Body of pancreas (tissue), 4 donors: ENCODE results near the gene GTPBP1. TPM values are rescaled to one million over a fixed set of nuclear protein-coding genes. Genes with fewer than 3 reads are reported as not detected.
A peak's percentile ranks its signal among the peaks of the same experiment; 100 is the strongest.

Source experiments
- ATAC-seq: fragments of 150-250 bp; one replicate; pipeline ENCODE4 v1.9.1; 2016
- DNase-seq, 4 donors: peaks; one replicate each; pipeline ENCODE4 v3.0.0-alpha.2; 2019
- H3K27ac ChIP-seq, 4 donors: fragments of 200-600 bp; sonication (generic); 1 replicate in 3 of 4; 2 replicates in 1 of 4; pipeline versions ENCODE4 v1.5.1 to v1.6.1; 2016 to 2019; ENCODE audit warnings: mild to moderate bottlenecking in 1 of 4, mixed read lengths in 1 of 4, moderate library complexity in 1 of 4
- H3K27me3 ChIP-seq, 2 donors: fragments of 200-600 bp; sonication (generic); one replicate each; pipeline ENCODE4 v1.6.0; 2016; ENCODE audit warnings: mild to moderate bottlenecking in 1 of 2
- H3K36me3 ChIP-seq, 2 donors: fragments of 200-600 bp; sonication (generic); replicated peaks in 1 of 2; 2 replicates each; pipeline ENCODE4 v1.5.1; 2016; ENCODE audit warnings: low read depth in 2 of 2; ENCODE audit not compliant: insufficient read depth in 1 of 2
- H3K4me1 ChIP-seq: fragments of 200-600 bp; sonication (generic); one replicate; pipeline ENCODE4 v1.6.0; 2016
- H3K4me3 ChIP-seq, 2 donors: fragments of 200-600 bp; sonication (generic); 1 replicate in 1 of 2; 2 replicates in 1 of 2; pipeline ENCODE4 v1.5.1; 2016 to 2019
- H3K9me3 ChIP-seq, 3 donors: fragments of 200-600 bp; sonication (generic); 1 replicate in 2 of 3; 2 replicates in 1 of 3; pipeline ENCODE4 v1.5.1; 2016
- CTCF ChIP-seq, 7 experiments: fragments of 450-650 bp in 4 of 7; fragments of 200-600 bp in 3 of 7; sonication (generic) in 3 of 7; IDR thresholded peaks; one replicate each; pipeline ENCODE4 v1.5.1; 2016 to 2019; ENCODE audit warnings: antibody characterized with exemption in 7 of 7
- POLR2A ChIP-seq, 3 donors: fragments of 450-650 bp; IDR thresholded peaks; one replicate each; pipeline ENCODE4 v1.6.1; 2016; ENCODE audit warnings: antibody characterized with exemption in 3 of 3, mild to moderate bottlenecking in 2 of 3
- whole genome bisulfite sequencing, 2 donors: methylation state at CpG; one replicate each; pipeline ENCODE4 v1.1.5; 2017; 5-methylcytosine and 5-hydroxymethylcytosine counted together
- intact Hi-C: fragments of 100-400 bp; cut with DNase I; formaldehyde crosslinking; loops from one replicate; pipeline ENCODE4 v1.15.1; 2023
- total RNA-seq, 2 donors: library from RNA; depleted of rRNA; stranded (reverse); fragments of >200 nt; gene quantifications; one replicate each; pipeline ENCODE4 v1.1.0, GENCODE V29; 2016

GTPBP1 gene
- total RNA-seq, 2 donors from 2014 or later = 34.0 to 53.4 TPM

GRCh38 chr22:38706101-38706900 lies 557 bp downstream of the GTPBP1 start:
- H3K9me3 ChIP-seq = no peaks in the 10 kb centered on the region
- DNase-seq = peak; percentile 48 to 52 (median 50)
- intact Hi-C loops = no loop called here
- no peaks in the 10 kb centered on the region for H3K27me3 ChIP-seq
- H3K4me1 ChIP-seq = peaks cover 44% of the 10 kb centered on the region
- WGBS, 2 donors = 1 to 2% methylated on average over 15 to 55 of the region's 80 CpGs
- no peaks in the 10 kb centered on the region for H3K36me3 ChIP-seq
- TF ChIP-seq POLR2A (IDR thresholded peaks at IDR 0.05) (no peak), CTCF (IDR thresholded peaks at IDR 0.05) (peak in 1 of 7 experiments; percentile 1)
- H3K27ac ChIP-seq = peak overlapping the region; percentile 84 to 97 (median 94)
- peak overlapping the region; percentile 60 to 96 for H3K4me3 ChIP-seq
- peak; percentile 6 for ATAC-seq

- DNase-seq (no peak), ATAC-seq (no peak)
- H3K27me3 ChIP-seq = no peaks in the 10 kb centered on the region
- no peak for TF ChIP-seq POLR2A (IDR thresholded peaks at IDR 0.05)
- no peak for TF ChIP-seq CTCF (IDR thresholded peaks at IDR 0.05)
- intact Hi-C loops = no loop called here
- WGBS, 2 donors = 1% methylated on average over 4 of the region's 4 CpGs
- H3K36me3 ChIP-seq = no peaks in the 10 kb centered on the region
- H3K4me1 ChIP-seq = peaks cover 39% of the 10 kb centered on the region
- H3K4me3 ChIP-seq = peak overlapping the region; percentile 60 to 96
- H3K27ac ChIP-seq = peak overlapping the region; percentile 84 to 97 (median 94)
- H3K9me3 ChIP-seq = no peaks in the 10 kb centered on the region
Observed at GRCh38 chr22:38706901-38707195, 1.1 kb downstream of the GTPBP1 start.

GRCh38 chr22:38707346-38707745 lies 1.6 kb downstream of the GTPBP1 start:
- H3K27me3 ChIP-seq = no peaks in the 10 kb centered on the region
- H3K4me1 ChIP-seq = peaks cover 39% of the 10 kb centered on the region
- H3K9me3 ChIP-seq = no peaks in the 10 kb centered on the region
- no peak for TF ChIP-seq POLR2A (IDR thresholded peaks at IDR 0.05)
- no peak for TF ChIP-seq CTCF (IDR thresholded peaks at IDR 0.05)
- 6 to 12% methylated on average over 2 of the region's 2 CpGs for WGBS, 2 donors
- intact Hi-C loops = no loop called here
- H3K36me3 ChIP-seq = no peaks in the 10 kb centered on the region
- no peak for DNase-seq
- no peak for ATAC-seq
- peak overlapping the region; percentile 47 to 97 (median 90) for H3K27ac ChIP-seq
- H3K4me3 ChIP-seq = no peak overlapping the region

- no peak for ATAC-seq
- WGBS, 2 donors = 26 to 38% methylated on average over 3 of the region's 3 CpGs
- peak overlapping the region in 1 of 4 donors; percentile 97 for H3K27ac ChIP-seq
- no peaks in the 10 kb centered on the region for H3K9me3 ChIP-seq
- H3K27me3 ChIP-seq = no peaks in the 10 kb centered on the region
- intact Hi-C loops = no loop called here
- DNase-seq = no peak
- no peak overlapping the region for H3K4me3 ChIP-seq
- no peak for TF ChIP-seq CTCF (IDR thresholded peaks at IDR 0.05)
- H3K36me3 ChIP-seq = no peaks in the 10 kb centered on the region
- peaks cover 39% of the 10 kb centered on the region for H3K4me1 ChIP-seq
Observed at GRCh38 chr22:38707984-38708383, 2.2 kb downstream of the GTPBP1 start.

GRCh38 chr22:38709306-38709705 lies 3.6 kb downstream of the GTPBP1 start:
- no peak overlapping the region for H3K27ac ChIP-seq
- intact Hi-C loops = no loop called here
- ATAC-seq = no peak
- H3K27me3 ChIP-seq = no peaks in the 10 kb centered on the region
- 77 to 88% methylated on average over 3 of the region's 3 CpGs for WGBS, 2 donors
- no peak for TF ChIP-seq POLR2A (IDR thresholded peaks at IDR 0.05)
- no peak for TF ChIP-seq CTCF (IDR thresholded peaks at IDR 0.05)
- DNase-seq = no peak
- H3K9me3 ChIP-seq = no peaks in the 10 kb centered on the region
- no peak overlapping the region for H3K4me3 ChIP-seq
- no peaks in the 10 kb centered on the region for H3K36me3 ChIP-seq
- H3K4me1 ChIP-seq = peaks cover 38% of the 10 kb centered on the region
